DLD1 (cell line): ENCODE results near the gene CASKIN1.
"Not testable (repeated sequence)": the region's sequence is repeated elsewhere in the genome, so short reads cannot be mapped to it uniquely, and the experiment has no call there.

Source experiments
- in situ Hi-C: cut with HindIII; loops from 2 replicates; pipeline ENCODE4 v1.10.0; 2017; ENCODE audit warnings: low sequenced_read_pairs

The CASKIN1 gene

GRCh38 chr16:2196162-2196980 is at the start of gene CASKIN1:
Gene CASKIN1 (minus strand): TSS chr16:2196605. CDS start chr16:2196432, 173 bp downstream.
- in situ Hi-C loops = no loop called here

- in situ Hi-C loops = no loop called here
Observed at GRCh38 chr16:2244926-2245795, 48.8 kb upstream of the CASKIN1 start.

GRCh38 chr16:2244301-2244700 is 47.9 kb upstream of the CASKIN1 start:
- in situ Hi-C loops = no loop called here

- in situ Hi-C loops = no loop called here
Observed at GRCh38 chr16:2243781-2244180, 47.4 kb upstream of the CASKIN1 start.

GRCh38 chr16:2243031-2243528 is 46.7 kb upstream of the CASKIN1 start:
- in situ Hi-C loops = no loop called here

- in situ Hi-C loops = no loop called here
Observed at GRCh38 chr16:2242598-2242997, 46.2 kb upstream of the CASKIN1 start.

GRCh38 chr16:2240331-2240730 is 43.9 kb upstream of the CASKIN1 start:
- in situ Hi-C loops = not testable (repeated sequence)

GRCh38 chr16:2238838-2239675 is 42.7 kb upstream of the CASKIN1 start:
- in situ Hi-C loops = no loop called here

- in situ Hi-C loops = no loop called here
Observed at GRCh38 chr16:2238150-2238837, 41.9 kb upstream of the CASKIN1 start.

- in situ Hi-C loops = no loop called here
Observed at GRCh38 chr16:2237493-2238149, 41.2 kb upstream of the CASKIN1 start.

- in situ Hi-C loops = no loop called here
Observed at GRCh38 chr16:2237102-2237482, 40.7 kb upstream of the CASKIN1 start.

GRCh38 chr16:2236337-2237101 is 40.1 kb upstream of the CASKIN1 start, which contains the start of gene DNASE1L2:
Gene DNASE1L2 (plus strand): TSS chr16:2236444. CDS start chr16:2236817, 373 bp downstream.
- in situ Hi-C loops = no loop called here

- in situ Hi-C loops = no loop called here
Observed at GRCh38 chr16:2235695-2236336, 39.4 kb upstream of the CASKIN1 start.

GRCh38 chr16:2235234-2235651 is 38.8 kb upstream of the CASKIN1 start:
- in situ Hi-C loops = no loop called here

GRCh38 chr16:2234813-2235170 is 38.4 kb upstream of the CASKIN1 start:
- in situ Hi-C loops = no loop called here

- in situ Hi-C loops = no loop called here
Observed at GRCh38 chr16:2233872-2234812, 37.7 kb upstream of the CASKIN1 start.

GRCh38 chr16:2233046-2233775 is 36.8 kb upstream of the CASKIN1 start:
- in situ Hi-C loops = no loop called here
